22Rv1 (cell line): ENCODE data around the gene FKBP9.
"Not testable (repeated sequence)": the region's sequence is repeated elsewhere in the genome, so short reads cannot be mapped to it uniquely, and the experiment has no call there.

Experiments used
- ZFX ChIP-seq: fragments of 450-650 bp; IDR thresholded peaks from 2 replicates; pipeline ENCODE4 v1.6.1; 2017; ENCODE audit warnings: antibody characterized with exemption, borderline replicate concordance
- TF ChIP-seq, protein P1 (sequence below): fragments of 450-650 bp; IDR thresholded peaks from 2 replicates; pipeline ENCODE4 v1.5.1; 2017; ENCODE audit warnings: mild to moderate bottlenecking

DNA sequence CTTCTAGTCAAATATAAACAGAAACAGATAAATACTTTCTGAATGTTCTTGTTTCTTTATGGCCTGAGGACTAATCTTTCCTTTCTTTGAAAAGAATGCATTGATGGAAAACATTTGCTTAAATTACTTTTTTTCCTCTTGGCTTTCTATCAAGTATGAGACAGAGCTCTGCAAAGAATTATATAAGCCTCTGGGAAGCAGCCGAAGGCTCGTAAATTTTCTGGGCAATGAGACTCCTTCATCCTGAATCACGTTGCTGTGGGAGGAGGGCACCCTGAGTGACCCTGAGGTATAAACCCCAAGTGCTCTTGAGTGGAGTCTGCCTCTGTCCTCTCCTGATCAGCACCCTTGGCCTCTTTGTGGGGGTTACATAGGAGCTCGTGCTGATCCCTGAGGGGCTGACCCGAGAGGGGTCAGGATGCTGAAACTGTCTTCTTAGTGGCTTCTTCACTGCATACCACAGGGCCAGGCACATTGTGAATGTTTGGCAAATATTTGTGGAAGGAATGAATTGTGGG is 33.9 kb downstream of the FKBP9 start:
- TF ChIP-seq, protein P1, sequence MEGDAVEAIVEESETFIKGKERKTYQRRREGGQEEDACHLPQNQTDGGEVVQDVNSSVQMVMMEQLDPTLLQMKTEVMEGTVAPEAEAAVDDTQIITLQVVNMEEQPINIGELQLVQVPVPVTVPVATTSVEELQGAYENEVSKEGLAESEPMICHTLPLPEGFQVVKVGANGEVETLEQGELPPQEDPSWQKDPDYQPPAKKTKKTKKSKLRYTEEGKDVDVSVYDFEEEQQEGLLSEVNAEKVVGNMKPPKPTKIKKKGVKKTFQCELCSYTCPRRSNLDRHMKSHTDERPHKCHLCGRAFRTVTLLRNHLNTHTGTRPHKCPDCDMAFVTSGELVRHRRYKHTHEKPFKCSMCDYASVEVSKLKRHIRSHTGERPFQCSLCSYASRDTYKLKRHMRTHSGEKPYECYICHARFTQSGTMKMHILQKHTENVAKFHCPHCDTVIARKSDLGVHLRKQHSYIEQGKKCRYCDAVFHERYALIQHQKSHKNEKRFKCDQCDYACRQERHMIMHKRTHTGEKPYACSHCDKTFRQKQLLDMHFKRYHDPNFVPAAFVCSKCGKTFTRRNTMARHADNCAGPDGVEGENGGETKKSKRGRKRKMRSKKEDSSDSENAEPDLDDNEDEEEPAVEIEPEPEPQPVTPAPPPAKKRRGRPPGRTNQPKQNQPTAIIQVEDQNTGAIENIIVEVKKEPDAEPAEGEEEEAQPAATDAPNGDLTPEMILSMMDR, result not testable (repeated sequence)
- TF ChIP-seq ZFX, result not testable (repeated sequence)
